Activated naive CD8-positive, alpha-beta T cell treated with anti-CD3 and anti-CD28 coated beads, Interleukin-2, amount 50 U/mL, for 16 hours (primary cell): ENCODE data around the gene KCNMA1.

Source experiments
- DNase-seq: peaks from one replicate; pipeline ENCODE4 v3.0.0-alpha.2; 2020; ENCODE audit warnings: low read depth, low spot score

The KCNMA1 gene

GRCh38 chr10:77247031-77247990, 390.3 kb downstream of the KCNMA1 start:
- DNase-seq: no peak

- no peak for DNase-seq
Observed at GRCh38 chr10:77245953-77246352, 391.7 kb downstream of the KCNMA1 start.

GRCh38 chr10:77244746-77245145, 392.9 kb downstream of the KCNMA1 start:
- DNase-seq: no peak

- no peak for DNase-seq
Observed at GRCh38 chr10:77244286-77244685, 393.3 kb downstream of the KCNMA1 start.

GRCh38 chr10:77241350-77241725, 396.3 kb downstream of the KCNMA1 start:
- DNase-seq: no peak

- no peak for DNase-seq
Observed at GRCh38 chr10:77240706-77241349, 396.8 kb downstream of the KCNMA1 start.

- no peak for DNase-seq
Observed at GRCh38 chr10:77240041-77240652, 397.5 kb downstream of the KCNMA1 start.

GRCh38 chr10:77237120-77237519, 400.5 kb downstream of the KCNMA1 start:
- no peak for DNase-seq

GRCh38 chr10:77236700-77237099, 400.9 kb downstream of the KCNMA1 start:
- DNase-seq: no peak

- DNase-seq: no peak
Observed at GRCh38 chr10:77236029-77236428, 401.6 kb downstream of the KCNMA1 start.

- DNase-seq: no peak
Observed at GRCh38 chr10:77234599-77234998, 403.0 kb downstream of the KCNMA1 start.

- DNase-seq: no peak
Observed at GRCh38 chr10:77233466-77233865, 404.1 kb downstream of the KCNMA1 start.

GRCh38 chr10:77231884-77232610, 405.6 kb downstream of the KCNMA1 start:
- DNase-seq: no peak

GRCh38 chr10:77231375-77231774, 406.2 kb downstream of the KCNMA1 start:
- no peak for DNase-seq

GRCh38 chr10:77230194-77230593, 407.4 kb downstream of the KCNMA1 start:
- DNase-seq: no peak

GRCh38 chr10:77229704-77230103, 407.9 kb downstream of the KCNMA1 start:
- DNase-seq: no peak

GRCh38 chr10:77228559-77228958, 409.0 kb downstream of the KCNMA1 start:
- DNase-seq: no peak

- DNase-seq: no peak
Observed at GRCh38 chr10:77226853-77227565, 410.6 kb downstream of the KCNMA1 start.

- no peak for DNase-seq
Observed at GRCh38 chr10:77226452-77226851, 411.2 kb downstream of the KCNMA1 start.

- DNase-seq: no peak
Observed at GRCh38 chr10:77226020-77226419, 411.6 kb downstream of the KCNMA1 start.
